GM19238 (cell line): ENCODE results near the gene CHN2.

Experiments
- DNase-seq: peaks from one replicate; pipeline ENCODE4 v3.0.0; 2011; ENCODE audit warnings: low spot score; ENCODE audit not compliant: insufficient read length

CHN2 gene

GRCh38 chr7:29282819-29283414 lies 88.3 kb downstream of the CHN2 start:
- no peak for DNase-seq

GRCh38 chr7:29284696-29285443 lies 90.3 kb downstream of the CHN2 start:
- no peak for DNase-seq

- DNase-seq: no peak
These were observed 90.8 kb downstream of the CHN2 start for GRCh38 chr7:29285444-29285793.

- DNase-seq: no peak
These were observed 91.3 kb downstream of the CHN2 start for GRCh38 chr7:29285861-29286260.

- DNase-seq: no peak
These were observed 92.8 kb downstream of the CHN2 start for GRCh38 chr7:29287366-29287765.

GRCh38 chr7:29288181-29289091 lies 93.9 kb downstream of the CHN2 start:
- DNase-seq: no peak

- DNase-seq: no peak
These were observed 94.8 kb downstream of the CHN2 start for GRCh38 chr7:29289156-29290021.

GRCh38 chr7:29290829-29291228 lies 96.3 kb downstream of the CHN2 start:
- DNase-seq: no peak

GRCh38 chr7:29291723-29292618 lies 97.4 kb downstream of the CHN2 start:
- no peak for DNase-seq

- no peak for DNase-seq
These were observed 98.5 kb downstream of the CHN2 start for GRCh38 chr7:29292886-29293658.

GRCh38 chr7:29296421-29296820 lies 101.8 kb downstream of the CHN2 start:
- no peak for DNase-seq

- no peak for DNase-seq
These were observed 102.8 kb downstream of the CHN2 start for GRCh38 chr7:29297194-29297890.

- DNase-seq: no peak
These were observed 104.5 kb downstream of the CHN2 start for GRCh38 chr7:29299086-29299485.

- no peak for DNase-seq
These were observed 105.5 kb downstream of the CHN2 start for GRCh38 chr7:29300026-29300480.

GRCh38 chr7:29300649-29301048 lies 106.1 kb downstream of the CHN2 start:
- DNase-seq: no peak

- no peak for DNase-seq
These were observed 108.3 kb downstream of the CHN2 start for GRCh38 chr7:29302666-29303395.

GRCh38 chr7:29304756-29305155 lies 110.2 kb downstream of the CHN2 start:
- DNase-seq: no peak
